Iris pigment epithelial cell (primary cell): ENCODE data around the gene ABI3.

Experiments
- DNase-seq: peaks from one replicate; pipeline ENCODE4 v3.0.0-alpha.2; 2011; ENCODE audit warnings: low read depth

ABI3 gene

GRCh38 chr17:49225554-49226236 is 15.2 kb downstream of the ABI3 start:
- DNase-seq: no peak

GRCh38 chr17:49226771-49227435 is 16.4 kb downstream of the ABI3 start:
- DNase-seq: no peak

- DNase-seq: peak; percentile 51
These were observed 17.1 kb downstream of the ABI3 start for GRCh38 chr17:49227436-49228261.

GRCh38 chr17:49229076-49229804 is 18.7 kb downstream of the ABI3 start:
- no peak for DNase-seq

- no peak for DNase-seq
These were observed 19.5 kb downstream of the ABI3 start for GRCh38 chr17:49229805-49230600.

GRCh38 chr17:49230636-49231562 is 20.4 kb downstream of the ABI3 start, which contains the start of gene PHOSPHO1:
TSS of gene PHOSPHO1 (minus strand) at chr17:49230787. CDS start at chr17:49226691, 4,096 bp downstream.
- peak; percentile 78 for DNase-seq

- DNase-seq: no peak
These were observed 21.0 kb downstream of the ABI3 start for GRCh38 chr17:49231563-49231894.

GRCh38 chr17:49234509-49235080 is 24.1 kb downstream of the ABI3 start:
- DNase-seq: no peak

GRCh38 chr17:49235896-49236295 is 25.4 kb downstream of the ABI3 start:
- DNase-seq: no peak

- no peak for DNase-seq
These were observed 29.5 kb downstream of the ABI3 start for GRCh38 chr17:49239963-49240362.

- DNase-seq: no peak
These were observed 30.1 kb downstream of the ABI3 start for GRCh38 chr17:49240619-49241018.

- DNase-seq: no peak
These were observed 30.5 kb downstream of the ABI3 start for GRCh38 chr17:49241040-49241439.

- DNase-seq: no peak
These were observed 31.3 kb downstream of the ABI3 start for GRCh38 chr17:49241692-49242397.

- DNase-seq: no peak
These were observed 32.3 kb downstream of the ABI3 start for GRCh38 chr17:49242813-49243212.

- DNase-seq: no peak
These were observed 34.3 kb downstream of the ABI3 start for GRCh38 chr17:49244839-49245238.

- no peak for DNase-seq
These were observed 37.4 kb downstream of the ABI3 start for GRCh38 chr17:49247944-49248343.

GRCh38 chr17:49249292-49249794 is 38.8 kb downstream of the ABI3 start:
- DNase-seq: no peak

GRCh38 chr17:49249890-49250522 is 39.5 kb downstream of the ABI3 start:
- DNase-seq: no peak
